Stimulated activated CD8-positive, alpha-beta memory T cell treated with anti-CD3 and anti-CD28 coated beads, Interleukin-15, amount 100 ng/mL, for 1 hour (primary cell): Measurements from ENCODE around the gene CBLN3.
"Not testable (repeated sequence)": the region's sequence is repeated elsewhere in the genome, so short reads cannot be mapped to it uniquely, and the experiment has no call there.

ENCODE experiments used
- DNase-seq: peaks from one replicate; pipeline ENCODE4 v3.0.0-alpha.2; 2020; ENCODE audit warnings: low read depth

The CBLN3 gene

GRCh38 chr14:24429395-24430142, at the start of gene CBLN3, which contains the start of gene KHNYN:
CBLN3 (minus strand) TSS chr14:24429668; CDS start chr14:24429054, 614 bp downstream.
KHNYN (plus strand) TSS chr14:24429954; CDS start chr14:24430731, 777 bp downstream.
- DNase-seq, result peak; percentile 68

DNA sequence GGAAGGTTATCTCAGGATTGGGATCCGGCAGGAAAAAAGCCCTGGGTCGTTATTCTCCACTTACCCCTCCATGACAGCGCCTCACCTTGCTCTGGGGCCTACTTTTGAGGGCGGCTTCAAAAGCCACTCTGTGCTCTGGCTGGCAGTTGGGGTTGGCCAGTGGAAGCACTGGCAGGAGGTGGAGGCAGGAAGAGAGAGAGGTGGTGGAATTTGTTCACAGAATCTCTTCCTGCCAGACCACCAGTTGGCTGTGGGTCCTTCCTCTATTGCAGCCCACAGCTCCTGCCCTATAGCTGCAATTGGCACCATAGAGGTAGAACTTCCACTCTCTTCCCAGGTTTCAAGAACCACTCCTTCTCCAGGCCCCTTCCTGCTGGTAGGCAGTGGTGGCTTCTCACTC, 45.8 kb upstream of the CBLN3 start:
- DNase-seq, result no peak

GRCh38 chr14:24473211-24473610, 43.7 kb upstream of the CBLN3 start:
- no peak for DNase-seq

DNA sequence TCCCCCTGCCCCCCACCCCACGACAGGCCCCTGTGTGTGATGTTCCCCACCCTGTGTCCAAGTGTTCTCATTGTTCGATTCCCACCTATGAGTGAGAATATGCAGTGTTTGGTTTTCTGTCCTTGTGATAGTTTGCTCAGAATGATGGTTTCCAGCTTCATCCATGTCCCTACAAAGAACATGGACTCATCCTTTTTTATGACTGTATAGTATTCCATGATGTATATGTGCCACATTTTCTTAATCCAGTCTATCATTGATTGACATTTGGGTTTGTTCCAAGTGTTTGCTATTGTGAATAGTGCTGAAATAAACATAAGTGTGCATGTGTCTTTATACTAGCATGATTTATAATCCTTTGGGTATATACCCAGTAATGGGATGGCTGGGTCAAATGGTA, 41.0 kb upstream of the CBLN3 start:
- DNase-seq, result not testable (repeated sequence)

DNA sequence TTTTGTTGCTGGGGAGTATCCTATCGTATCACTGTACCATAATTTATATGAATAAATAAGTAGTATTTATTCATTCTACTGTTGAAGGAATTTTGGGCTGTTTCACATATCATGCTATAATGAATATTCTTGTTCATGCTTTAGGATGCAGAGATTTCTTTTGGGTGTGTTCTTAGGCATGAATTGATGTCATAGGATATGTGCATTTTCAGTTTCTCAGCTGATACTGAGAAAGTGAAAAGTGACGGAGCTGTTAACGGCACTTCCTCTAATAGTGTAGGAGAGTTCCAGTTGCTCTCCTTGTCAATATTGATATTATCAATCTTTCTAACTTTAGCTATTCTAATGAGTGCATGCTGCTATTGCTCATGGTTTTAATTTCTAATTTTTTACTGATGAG, 36.3 kb upstream of the CBLN3 start:
- no peak for DNase-seq

- DNase-seq, result no peak
Measured at GRCh38 chr14:24465368-24465767, 35.9 kb upstream of the CBLN3 start.

- no peak for DNase-seq
Measured at GRCh38 chr14:24463884-24464785, 34.7 kb upstream of the CBLN3 start.

- DNase-seq, result no peak
Measured at GRCh38 chr14:24463017-24463883, 33.8 kb upstream of the CBLN3 start.

DNA sequence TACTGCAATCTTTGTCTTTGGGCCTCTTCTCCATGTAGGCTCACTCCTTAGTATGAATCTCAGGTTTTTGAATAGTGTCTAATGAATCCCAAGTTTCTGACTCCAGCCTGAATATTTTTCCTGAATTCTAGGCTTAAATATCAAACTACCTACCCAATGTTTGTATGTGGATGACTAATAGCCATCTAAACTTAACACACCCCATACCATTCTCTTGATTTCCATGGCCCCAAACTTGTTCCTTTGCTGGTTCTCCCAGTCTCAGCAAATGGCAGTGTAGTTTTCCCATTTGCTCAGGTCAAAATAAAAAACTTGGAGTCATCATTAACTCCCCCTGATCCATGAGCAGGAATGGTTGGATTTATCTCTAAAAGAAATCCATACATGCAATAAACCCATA, 31.9 kb upstream of the CBLN3 start:
- no peak for DNase-seq

- no peak for DNase-seq
Measured at GRCh38 chr14:24459331-24459730, 29.9 kb upstream of the CBLN3 start.

GRCh38 chr14:24458736-24459135, 29.3 kb upstream of the CBLN3 start:
- DNase-seq, result no peak

- no peak for DNase-seq
Measured at GRCh38 chr14:24456980-24457379, 27.5 kb upstream of the CBLN3 start.

- not testable (repeated sequence) for DNase-seq
Measured at GRCh38 chr14:24450828-24451227, 21.4 kb upstream of the CBLN3 start.

GRCh38 chr14:24443053-24443665, 13.7 kb upstream of the CBLN3 start:
- no peak for DNase-seq

DNA sequence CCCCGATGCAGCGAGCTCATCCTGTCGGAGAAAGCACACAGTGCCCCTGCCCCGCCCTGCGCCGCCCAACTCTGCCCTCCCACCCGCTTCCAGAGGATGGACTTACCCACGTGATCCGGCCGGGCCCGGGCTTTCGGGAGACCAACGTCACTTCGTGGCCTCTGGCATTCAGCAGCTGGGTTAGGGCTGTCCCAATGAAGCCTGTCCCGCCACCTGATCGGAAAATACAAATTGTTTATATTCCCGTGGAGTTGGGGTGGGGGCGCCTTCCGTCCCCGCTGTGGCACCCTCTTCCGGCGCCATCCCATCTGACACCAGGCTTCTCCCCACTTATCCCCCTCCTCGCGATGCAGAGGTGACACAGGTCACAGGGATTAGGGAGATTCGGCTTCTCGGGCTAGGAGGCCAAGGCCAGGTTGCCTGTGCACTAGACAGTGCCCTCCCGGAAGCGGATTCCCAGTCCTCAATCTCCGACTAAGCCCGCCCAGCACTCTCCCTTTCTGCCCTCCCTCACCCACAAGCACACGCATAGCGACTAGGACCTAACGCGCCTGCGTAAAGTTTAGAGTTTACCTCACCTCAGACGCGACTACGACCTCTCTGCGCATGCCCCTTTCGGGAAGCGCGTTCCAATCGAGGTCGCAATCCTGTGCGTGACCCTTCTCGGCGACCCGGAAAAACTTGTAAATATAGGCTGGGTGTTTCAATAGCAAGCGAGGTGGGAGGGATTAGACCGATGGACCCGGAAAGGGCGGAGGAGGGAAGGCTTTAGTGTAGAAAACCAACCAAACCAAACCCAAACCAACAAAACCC, 13.0 kb upstream of the CBLN3 start, which contains the start of gene SDR39U1:
SDR39U1 (minus strand) TSS at position 537 of the 813 bp plus-strand sequence; CDS start at position 530, 7 bp downstream.
- DNase-seq, result peak; percentile 90

- DNase-seq, result no peak
Measured at GRCh38 chr14:24441904-24442239, 12.4 kb upstream of the CBLN3 start.

DNA sequence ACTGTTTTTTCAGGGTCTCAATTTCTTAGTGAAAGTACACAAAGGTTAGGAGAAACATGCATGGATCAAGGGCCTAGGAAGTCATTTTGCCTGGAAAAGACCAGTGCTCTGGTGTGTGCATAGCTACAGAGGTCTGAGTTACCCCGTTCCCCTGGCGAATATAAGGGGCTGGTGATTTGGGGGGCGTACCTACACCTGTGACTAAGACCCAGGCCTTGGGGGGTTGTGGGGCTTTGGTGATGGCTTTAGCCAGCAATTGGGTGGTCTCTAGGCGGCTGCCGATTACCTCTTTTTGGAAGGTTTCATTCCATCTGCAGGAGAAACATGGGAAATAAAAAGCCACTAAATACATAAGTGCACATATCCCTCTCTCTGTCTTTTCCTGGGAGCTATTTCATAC, 12.0 kb upstream of the CBLN3 start:
- no peak for DNase-seq

GRCh38 chr14:24440606-24441399, 11.3 kb upstream of the CBLN3 start:
- no peak for DNase-seq

- DNase-seq, result no peak
Measured at GRCh38 chr14:24439830-24440605, 10.6 kb upstream of the CBLN3 start.
